ENCODE results near the gene ZNF268.
"Not testable (repeated sequence)": the region's sequence is repeated elsewhere in the genome, so short reads cannot be mapped to it uniquely, and the experiment has no call there.

The ZNF268 gene

GRCh38 chr12:133227281-133227852 is 46.1 kb downstream of the ZNF268 start:
- no peak for DNase-seq (ENCODE audit: low read depth)

GRCh38 chr12:133231001-133231400 is 49.7 kb downstream of the ZNF268 start:
- no peak for DNase-seq (ENCODE audit: low read depth)

GRCh38 chr12:133233006-133233405 is 51.7 kb downstream of the ZNF268 start:
- no peak for DNase-seq (ENCODE audit: low read depth)

- no peak for DNase-seq (ENCODE audit: low read depth)
Observed at GRCh38 chr12:133233993-133234564, 52.8 kb downstream of the ZNF268 start.

- no peak for DNase-seq (ENCODE audit: low read depth)
Observed at GRCh38 chr12:133234971-133235370, 53.7 kb downstream of the ZNF268 start.

- DNase-seq (ENCODE audit: low read depth) = no peak
Observed at GRCh38 chr12:133235401-133236112, 54.3 kb downstream of the ZNF268 start, which contains the start of gene ANHX. ANHX (minus strand) TSS chr12:133235877; CDS start chr12:133234356, 1,521 bp downstream.

- DNase-seq (ENCODE audit: low read depth) = no peak
Observed at GRCh38 chr12:133236144-133236543, 54.8 kb downstream of the ZNF268 start.

GRCh38 chr12:133236556-133236955 is 55.3 kb downstream of the ZNF268 start:
- no peak for DNase-seq (ENCODE audit: low read depth)

GRCh38 chr12:133251732-133252131 is 70.4 kb downstream of the ZNF268 start:
- DNase-seq (ENCODE audit: low read depth) = no peak

GRCh38 chr12:133255833-133256232 is 74.5 kb downstream of the ZNF268 start:
- not testable (repeated sequence) for DNase-seq (ENCODE audit: low read depth)

- DNase-seq (ENCODE audit: low read depth) = no peak
Observed at GRCh38 chr12:133256321-133256720, 75.0 kb downstream of the ZNF268 start.

- DNase-seq (ENCODE audit: low read depth) = no peak
Observed at GRCh38 chr12:133264173-133264572, 82.9 kb downstream of the ZNF268 start.
